ENCODE results near the gene PARD3.
"Not testable (repeated sequence)": the region's sequence is repeated elsewhere in the genome, so short reads cannot be mapped to it uniquely, and the experiment has no call there.

The PARD3 gene

DNA sequence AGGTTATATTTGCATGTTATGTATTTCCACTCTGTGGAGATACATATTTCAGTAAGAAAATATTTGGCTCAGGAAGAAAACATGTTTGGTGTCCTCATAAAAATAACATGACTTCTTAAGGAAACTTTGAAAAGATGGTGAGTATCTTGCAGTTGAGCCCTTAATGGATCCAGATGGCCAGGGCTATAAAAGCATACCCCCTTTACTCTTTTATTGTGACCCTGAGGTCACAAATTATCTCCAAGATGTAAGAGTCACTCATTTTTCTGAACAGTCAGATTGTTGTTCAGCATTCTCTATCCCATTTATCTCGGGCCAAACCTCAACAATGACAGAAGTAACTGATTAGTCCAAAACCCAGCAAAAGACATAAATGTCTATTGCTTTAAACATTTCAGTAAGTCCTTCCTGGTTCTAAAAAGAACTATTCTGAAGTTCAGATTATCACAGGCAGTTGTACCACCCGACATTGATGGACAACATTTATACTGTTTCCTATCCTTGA is 539.4 kb downstream of the PARD3 start:
- DNase-seq, result no peak

DNA sequence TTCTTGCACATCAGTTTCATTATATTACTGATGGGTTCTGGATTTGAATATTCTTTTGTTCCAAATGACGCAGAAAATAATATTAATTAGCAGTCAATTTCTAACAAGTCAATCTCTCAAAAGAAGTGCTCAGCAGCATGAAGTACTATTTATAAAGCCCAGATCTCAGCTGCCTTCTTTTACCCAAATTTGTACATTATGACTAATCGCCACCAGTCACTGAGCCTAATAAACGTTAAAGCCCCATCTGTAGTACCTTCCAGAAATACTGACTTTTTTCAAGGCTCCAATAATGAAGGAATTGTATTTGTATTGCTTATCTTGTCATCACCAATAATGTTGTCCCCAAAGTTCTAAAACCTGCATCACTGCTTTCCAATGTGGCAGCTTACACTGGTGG is 540.2 kb downstream of the PARD3 start:
- DNase-seq, result no peak

DNA sequence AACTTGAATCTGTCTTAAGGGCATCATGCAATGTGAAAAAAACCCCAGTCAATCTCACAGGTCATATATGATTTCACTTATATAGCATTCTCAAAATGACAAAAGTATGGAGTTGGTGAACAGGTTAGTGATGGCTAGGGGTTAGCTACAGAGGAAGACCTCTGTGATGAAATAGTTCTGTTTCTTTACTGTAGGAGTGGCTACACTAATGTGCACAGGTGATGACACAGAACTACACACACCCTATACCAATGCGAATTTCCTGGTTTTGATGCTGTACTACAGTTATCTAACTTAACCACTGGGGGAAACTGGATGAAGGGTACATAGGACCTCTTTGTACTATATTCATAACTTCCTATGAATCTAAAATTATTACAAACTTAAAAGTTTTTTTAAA is 541.8 kb downstream of the PARD3 start:
- no peak for DNase-seq

DNA sequence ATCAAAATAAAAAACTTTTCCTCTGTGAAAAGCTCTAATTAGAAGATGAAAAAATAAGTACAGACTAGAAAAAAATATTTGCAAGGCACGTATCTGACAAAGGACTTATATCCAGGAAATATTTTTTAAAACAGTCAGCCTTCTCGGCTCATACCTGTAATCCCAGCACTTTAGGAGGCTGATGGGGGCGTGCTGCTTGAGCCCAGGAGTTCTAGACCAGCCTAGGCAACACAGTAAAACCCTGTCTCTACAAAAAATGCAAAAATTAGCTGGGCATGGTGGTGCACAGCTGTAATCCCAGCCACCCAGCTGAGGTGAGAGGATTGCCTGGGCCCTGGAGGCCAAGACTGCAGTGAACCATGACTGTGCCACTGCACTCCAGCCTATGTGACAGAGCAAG is 542.8 kb downstream of the PARD3 start:
- DNase-seq, result no peak

DNA sequence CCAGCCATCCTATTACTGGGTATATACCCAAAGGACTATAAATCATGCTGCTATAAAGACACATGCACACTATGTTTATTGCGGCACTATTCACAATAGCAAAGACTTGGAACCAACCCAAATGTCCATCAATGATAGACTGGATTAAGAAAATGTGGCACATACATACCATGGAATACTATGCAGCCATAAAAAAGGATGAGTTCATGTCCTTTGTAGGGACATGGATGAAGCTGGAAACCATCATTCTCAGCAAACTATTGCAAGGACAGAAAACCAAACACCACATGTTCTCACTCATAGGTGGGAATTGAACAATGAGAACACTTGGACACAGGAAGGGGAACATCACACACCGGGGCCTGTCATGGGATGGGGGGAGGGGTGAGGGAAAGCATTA is 546.7 kb downstream of the PARD3 start:
- not testable (repeated sequence) for DNase-seq

DNA sequence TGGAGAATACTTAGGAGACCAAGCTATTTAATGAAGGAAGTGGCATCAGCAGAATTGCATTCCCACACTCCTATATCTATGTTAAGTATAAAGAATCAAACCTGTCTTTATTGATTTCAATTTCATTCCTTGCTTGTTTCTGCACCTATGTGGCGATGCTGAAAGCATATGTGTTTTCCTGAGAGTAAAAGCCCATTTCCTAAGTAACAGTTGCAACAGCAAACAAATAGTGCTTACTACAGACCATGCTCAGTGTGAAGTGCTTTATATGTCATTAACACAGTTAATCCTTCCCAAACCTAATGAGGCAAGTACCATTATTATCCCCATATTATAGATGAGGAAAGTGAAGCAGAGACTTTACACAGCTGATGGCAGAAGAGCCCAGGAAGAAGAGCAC is 552.1 kb downstream of the PARD3 start:
- no peak for DNase-seq

DNA sequence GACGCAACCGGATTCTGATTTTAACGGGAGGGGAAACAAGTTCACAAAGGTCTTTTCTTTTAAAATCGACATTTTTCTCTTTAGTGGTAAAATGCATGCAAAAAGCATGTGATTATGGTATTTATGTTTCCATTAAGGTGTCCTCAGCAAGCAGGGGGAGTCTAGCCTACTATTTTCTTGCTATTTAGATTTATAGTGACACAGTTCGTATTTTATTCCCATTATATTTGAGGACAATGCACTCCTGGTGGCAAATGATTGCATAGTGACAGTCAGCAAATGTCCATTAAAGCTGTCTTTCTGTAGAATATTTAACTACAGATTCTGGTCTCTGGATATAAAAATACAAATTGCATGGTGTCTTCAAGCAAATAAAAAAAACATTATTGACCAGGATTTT is 554.2 kb downstream of the PARD3 start:
- DNase-seq, result no peak

DNA sequence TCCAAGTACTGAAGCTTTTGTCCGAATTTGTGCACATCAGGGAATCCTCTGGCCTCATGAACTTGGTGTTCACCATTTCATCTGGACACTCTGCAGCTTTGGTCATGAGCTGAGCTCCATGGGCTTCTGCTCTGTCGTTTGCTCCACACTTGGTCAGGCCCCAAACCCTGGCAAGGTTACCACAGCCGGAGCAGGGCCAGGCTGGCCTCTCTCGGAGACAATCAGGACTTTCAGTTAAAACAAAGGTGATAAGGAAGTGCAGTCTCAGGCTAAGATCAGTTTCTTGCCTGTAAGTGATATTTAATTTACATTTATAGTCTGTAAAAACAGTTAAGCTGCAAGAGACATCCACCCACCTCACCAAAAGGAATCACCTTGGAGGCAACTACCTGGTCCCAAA is 558.9 kb downstream of the PARD3 start:
- no peak for DNase-seq

DNA sequence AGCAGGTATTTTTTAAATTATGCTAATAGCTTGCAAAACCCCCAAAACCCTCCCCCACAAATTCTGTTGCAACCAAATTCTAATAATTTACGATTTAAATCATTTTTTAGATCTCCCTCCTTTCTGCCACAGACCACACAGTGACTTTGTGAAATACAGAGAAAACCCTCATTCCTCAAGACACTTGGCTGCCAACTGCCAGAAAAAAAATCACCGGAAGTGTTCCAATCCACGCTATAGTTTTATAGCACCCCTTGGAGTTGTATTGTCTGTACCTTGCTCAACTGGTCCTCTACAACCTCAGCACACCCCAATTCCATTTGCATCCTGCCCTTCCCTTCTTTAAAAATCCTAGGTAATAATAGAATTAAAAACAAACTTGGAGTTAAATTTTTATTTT is 560.1 kb downstream of the PARD3 start:
- no peak for DNase-seq

DNA sequence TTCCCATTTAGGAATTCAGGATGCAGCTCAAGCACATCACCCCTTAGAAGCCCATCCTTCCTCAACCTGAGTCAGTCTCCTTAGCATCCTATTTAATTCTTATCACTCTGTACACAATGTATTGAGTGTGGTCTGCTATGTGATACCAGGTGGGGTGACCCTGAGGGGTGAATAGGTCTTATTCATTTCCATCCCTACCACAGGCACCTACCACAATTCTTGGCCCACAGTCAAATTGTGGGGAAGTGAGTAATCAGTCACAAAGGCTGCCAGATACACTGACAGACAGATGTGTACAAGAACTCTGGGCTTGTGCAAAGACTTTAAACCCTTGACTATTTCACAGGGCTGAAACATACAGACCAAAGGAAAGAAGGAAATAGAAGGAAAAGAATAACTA is 560.5 kb downstream of the PARD3 start:
- DNase-seq, result no peak

DNA sequence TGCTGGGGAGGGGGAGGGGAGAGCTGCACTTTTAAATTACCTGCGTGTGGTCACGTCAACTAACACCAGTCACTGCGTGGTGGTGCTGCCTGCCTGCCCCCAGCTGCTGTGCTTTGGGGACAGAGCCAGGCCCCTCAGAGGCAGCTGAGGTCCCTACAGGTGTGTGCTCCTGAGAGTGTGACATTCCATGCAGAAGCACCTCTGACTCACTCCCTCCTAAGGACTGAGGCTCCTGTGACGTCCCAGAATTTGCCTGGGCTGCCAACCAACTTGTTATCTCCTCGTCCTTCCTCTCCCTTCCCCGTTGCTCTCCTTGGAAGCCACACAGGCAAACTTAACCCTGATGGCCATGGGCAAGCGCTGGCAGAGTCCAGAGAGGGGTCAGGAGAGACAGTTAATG is 563.0 kb downstream of the PARD3 start:
- no peak for DNase-seq

DNA sequence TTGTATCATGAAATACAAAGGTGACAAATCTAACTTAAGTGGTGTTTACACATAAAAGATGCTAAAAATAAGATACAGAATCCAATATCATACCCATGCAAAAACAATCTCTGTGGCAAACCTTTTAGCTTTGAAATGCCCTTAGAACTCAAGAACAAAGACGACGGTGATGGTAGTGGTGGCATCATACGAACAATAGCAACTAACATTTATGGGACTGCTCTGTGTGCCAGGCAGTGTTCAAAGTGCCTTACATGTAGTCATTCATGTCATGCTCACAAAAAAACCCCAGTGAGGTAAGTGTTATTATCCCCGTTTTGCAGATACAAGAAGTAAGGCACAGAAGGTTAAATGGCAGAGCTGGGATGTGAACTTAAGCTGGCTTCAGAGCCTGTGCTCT is 563.9 kb downstream of the PARD3 start:
- no peak for DNase-seq

DNA sequence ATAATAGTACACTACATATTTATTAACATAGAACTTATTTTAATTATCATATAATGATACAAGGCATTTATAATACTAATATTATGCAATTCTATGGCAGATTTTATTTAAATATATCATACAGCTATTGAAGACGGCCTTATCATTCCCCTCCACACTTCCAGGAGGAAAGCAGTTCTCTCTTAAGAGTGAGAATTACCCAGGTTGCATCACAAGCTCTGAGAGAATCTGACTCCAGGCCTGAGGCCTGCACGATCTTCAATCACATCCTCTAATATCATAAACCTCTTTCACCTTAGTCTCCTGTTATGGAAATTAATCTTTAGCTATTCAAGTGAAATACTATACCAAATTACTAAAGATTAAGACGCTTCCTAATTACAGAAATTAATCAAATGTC is 564.4 kb downstream of the PARD3 start:
- no peak for DNase-seq

DNA sequence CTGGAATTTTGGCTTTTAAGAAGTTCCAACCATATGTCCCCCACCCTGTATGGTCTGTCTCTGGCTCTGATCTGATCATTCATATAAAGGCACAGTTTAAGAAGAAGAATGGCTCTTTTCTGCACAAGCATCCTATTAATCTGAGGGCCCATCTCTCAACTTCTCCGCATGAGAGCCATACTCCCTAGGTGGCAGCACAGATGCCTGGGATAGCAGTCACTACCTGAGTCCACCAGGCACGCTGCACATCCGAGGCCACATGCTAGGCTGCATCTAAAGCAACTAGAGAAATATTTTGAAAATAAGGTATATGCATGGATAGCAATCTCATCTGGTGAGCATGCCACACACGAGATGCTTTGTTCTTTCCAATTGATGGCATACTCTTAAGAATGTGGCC is 565.5 kb downstream of the PARD3 start:
- no peak for DNase-seq

DNA sequence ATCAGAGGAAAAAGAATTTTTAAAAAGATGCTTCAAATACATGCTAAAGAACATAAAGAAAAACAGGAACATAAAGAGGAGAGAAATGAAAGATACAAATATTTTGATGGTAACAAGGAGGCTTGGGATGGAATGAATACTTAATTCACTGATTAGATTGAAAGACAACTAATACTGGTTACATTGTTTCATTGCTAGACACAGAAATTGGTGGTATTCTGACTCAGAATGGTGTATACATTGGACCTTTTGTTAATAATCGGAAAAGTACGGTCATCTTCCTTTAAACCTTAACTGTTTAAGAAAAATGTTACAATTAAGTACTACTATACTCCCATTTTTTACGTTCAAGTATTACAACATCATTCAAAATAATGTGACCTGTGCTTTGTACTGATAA is 567.5 kb downstream of the PARD3 start:
- no peak for DNase-seq

DNA sequence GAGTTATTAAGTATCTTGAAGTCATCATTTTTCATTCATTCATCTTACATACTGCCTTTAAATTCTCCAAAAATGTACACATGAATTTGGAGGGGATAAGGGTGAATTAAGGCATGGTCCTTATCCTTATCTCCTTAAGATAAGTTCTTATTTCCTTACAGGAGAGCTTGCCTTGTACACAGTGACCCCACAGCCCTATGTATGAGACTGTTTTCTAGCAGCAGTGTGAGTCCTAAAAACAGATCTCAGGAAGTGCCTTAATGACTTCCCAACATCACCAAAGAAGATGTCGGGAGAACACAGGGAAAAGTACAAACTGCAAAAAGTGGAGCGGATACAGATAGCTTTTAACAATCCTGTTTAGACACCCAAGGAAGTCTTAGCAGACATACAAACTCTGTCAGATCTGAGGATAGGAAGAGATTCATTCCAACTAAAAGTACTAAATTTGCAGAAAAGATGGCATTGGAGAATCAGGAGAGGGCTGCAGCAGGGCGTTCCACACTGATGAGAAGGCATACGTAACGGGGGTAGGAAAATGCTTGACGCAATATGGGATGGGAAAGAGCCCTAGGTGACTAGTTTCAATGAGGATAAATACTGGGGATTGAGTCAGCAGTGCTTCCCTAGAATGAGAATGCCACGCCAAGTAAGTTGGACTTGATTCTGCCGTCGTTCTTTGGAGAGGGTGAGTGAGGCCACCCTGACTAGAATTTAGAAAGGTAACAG is 570.2 kb downstream of the PARD3 start:
- DNase-seq, result no peak

DNA sequence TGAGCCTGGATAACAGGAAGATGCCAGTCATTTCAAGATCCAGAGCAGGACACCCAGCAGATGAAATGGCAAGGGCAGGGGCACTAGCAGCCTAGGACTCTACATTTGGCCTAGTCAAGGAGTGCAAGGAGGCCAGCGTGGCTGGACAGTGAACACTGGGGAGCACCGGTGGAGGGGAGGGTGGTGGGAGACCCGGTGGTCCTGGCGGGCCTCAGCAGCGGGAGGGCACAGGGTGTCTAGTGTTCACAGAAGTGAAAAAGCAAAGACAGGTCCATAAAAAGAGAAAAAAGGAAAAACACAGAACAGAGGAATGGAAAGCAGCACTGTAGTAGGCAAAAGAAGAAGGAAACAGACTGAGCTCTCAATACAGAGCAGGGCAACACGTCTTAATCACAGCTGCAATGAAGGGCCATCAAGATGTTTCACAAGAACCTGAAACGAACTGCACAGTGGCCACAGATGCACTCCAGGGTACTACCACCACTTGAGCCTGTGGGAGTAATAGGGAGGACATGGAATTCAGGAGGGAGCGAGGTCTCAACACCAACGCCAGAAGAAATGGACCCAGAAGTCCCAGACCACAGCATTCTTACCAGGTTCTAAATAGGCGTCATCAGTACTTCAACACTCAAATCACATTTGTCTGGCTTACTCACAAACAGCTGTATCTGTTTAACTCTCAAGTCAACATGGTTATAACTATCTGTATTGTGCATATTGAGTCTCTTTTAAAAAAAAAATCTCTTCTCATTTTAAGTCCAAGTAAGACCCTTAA is 573.7 kb downstream of the PARD3 start:
- no peak for DNase-seq

DNA sequence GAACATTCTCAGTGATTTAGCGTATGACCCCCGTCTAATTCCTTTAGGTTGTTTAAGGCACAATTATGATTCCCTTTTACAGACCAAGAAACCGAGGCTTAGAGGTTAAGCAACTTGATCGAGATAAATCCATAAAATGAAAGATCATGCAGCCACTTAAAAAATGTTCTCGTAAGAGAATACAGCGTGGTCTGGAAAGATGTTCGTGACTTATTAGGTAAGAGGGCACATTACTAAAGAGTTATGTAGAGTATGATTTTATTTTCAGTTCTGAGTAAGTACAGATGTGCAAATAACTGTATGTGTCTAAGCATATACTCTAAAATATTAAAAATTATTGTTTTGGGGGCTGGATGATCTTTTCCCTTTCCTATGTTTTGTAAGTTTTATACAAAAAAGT is 575.1 kb downstream of the PARD3 start:
- no peak for DNase-seq

DNA sequence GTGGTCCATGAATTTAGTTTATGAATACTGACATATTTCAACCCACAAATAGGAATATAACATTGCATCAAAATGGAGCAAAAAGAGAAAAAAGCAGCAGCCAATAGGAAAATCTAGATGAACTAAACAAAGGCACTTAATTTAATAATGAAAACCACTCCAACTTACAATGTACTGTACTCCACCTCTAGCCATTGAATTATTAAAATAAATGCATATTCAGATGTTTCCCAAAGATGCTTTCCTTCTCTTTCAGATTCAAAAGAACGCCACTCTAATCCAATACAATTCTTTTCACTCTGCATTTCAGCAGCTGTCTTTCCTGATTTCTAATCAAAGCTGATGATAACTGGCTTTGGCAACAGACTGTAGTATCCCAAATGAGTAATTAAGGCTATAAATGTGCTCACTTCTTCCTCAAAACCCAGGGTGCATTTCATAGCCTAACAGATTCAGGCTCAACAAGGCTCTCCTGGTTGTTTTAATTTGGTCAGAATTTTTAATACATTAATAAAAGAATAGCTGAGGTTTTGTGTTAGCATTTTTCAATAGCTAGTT is 577.1 kb downstream of the PARD3 start:
- DNase-seq, result no peak

DNA sequence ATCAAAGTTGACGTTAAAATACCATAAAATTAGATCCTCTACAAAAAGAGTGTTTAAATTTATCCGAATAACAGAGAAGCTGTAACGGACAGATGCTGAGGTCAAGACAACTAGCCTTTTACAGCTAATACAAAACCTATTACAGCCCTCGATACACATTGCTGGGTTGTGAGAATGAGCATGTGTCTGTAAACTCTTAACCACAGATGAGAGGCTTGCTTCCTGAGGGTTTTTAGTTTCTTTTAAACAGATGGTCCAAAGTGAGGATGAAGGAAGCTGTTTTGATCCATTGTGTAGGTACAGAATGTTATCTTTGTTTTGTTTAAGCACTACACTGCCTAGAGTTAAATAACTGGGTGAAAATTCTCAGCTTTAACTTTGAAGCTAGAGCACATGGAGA is 578.2 kb downstream of the PARD3 start:
- no peak for DNase-seq

DNA sequence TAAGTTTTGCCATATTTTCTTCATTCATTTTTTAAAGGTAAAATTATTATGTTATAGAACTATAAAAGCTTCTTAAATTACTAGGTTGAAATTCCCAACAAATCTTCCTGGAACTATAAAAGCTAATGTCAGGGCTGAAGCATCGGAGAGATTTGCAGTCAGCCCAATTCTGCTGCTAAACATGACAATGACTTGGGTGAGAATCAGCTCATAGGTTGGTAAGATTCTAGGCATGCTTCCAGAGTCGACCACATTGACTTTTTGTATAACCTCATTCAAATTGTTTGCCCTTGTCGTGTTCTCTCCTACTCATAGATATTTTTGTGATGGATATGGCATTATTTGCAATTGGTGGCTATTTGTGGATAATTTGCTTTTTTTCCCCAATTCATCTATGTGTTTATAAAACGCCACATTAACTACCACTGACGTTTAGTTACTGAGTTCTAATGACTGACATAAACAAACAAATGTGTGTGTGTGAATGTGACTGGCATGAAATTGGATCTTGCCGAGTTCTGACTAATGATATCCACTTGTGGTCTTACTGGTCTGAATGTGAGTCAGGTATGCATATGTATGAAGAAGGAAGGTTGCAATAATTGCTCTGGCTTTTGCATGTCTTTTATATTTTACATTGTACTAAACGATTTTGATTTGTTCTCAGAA is 579.8 kb downstream of the PARD3 start:
- no peak for DNase-seq

DNA sequence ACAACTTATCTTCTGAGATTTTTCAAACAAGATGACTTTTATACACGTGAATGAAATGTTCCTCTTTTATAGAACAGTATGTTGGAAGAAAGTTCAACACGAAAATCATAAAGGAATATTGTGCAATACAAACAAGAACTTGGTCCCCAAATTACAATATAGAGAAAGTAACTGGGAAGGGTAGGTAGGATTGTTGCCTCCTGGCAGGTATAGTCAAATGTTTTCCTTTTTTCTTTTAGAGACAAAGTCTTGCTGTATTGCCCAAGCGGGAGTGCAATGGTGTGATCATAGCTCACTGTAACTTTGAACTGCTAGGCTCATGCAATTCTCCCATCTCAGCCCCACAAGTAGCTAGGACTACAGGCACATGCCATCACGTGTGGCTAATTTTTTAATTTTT is 582.6 kb downstream of the PARD3 start:
- DNase-seq, result no peak

DNA sequence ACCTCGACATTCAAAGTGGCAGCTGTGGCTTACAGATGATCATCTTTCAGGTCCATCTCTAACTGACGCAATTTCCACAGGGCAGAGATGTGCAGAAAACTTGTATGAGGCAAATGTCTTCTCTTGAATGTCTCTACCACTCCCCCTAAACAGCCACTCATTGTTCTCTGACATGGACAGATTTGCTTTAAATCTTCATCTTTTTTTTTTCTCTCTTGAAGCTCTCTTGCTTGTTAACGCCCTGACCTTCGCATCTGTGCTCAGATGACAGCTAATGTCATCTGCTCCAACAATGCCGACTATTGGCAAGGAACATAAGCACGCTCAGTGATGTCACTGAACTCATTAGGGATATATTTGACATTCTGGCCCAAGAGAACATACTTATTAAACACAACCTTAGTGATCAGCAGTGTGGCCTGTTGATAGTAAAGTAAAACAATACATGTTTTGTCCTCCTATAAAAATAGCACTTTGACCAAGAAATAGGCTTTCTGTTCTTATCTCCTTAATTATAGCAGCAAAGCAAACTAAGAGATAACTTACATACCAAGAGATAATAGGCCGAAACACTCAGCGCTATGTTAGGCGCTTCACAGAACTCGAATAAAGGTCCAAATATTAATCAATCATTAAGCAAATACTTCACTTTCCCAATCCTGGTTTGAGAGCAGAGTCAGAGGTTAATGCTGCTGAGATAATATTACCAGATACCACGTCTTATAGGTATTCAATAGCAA is 583.5 kb downstream of the PARD3 start:
- no peak for DNase-seq
